GM12891 (cell line): Measurements from ENCODE around the gene SPECC1.

Experiments
- PAX5 ChIP-seq: IDR thresholded peaks from 2 replicates; pipeline ENCODE4 v1.6.1; 2011; ENCODE audit warnings: low read length, moderate library complexity, mild to moderate bottlenecking; ENCODE audit not compliant: insufficient read depth, severe bottlenecking
- POLR2A ChIP-seq: IDR thresholded peaks from 2 replicates; pipeline ENCODE4 v1.6.1; 2011; ENCODE audit warnings: low read depth, low read length, control low read depth
- POLR2AphosphoS5 ChIP-seq: IDR thresholded peaks from 2 replicates; pipeline ENCODE4 v1.6.1; 2011; ENCODE audit warnings: low read depth, low read length, control low read depth
- SPI1 ChIP-seq: IDR thresholded peaks from 2 replicates; pipeline ENCODE4 v1.6.1; 2011; ENCODE audit warnings: low read depth, low read length, control low read depth
- TAF1 ChIP-seq: IDR thresholded peaks from 2 replicates; pipeline ENCODE4 v1.6.1; 2011; ENCODE audit warnings: low read depth, low read length, control low read depth

- TF ChIP-seq POLR2AphosphoS5: no peak
- no peak for TF ChIP-seq POLR2A
- no peak for TF ChIP-seq SPI1
- no peak for TF ChIP-seq PAX5
- no peak for TF ChIP-seq TAF1
These were observed 118.3 kb downstream of the SPECC1 start for GRCh38 chr17:20127360-20128035.
